Epithelial cell of esophagus (primary cell): ENCODE results near the gene FBXL19.

Experiments
- DNase-seq: peaks from one replicate; pipeline ENCODE4 v3.0.0; 2010; ENCODE audit warnings: low read depth
- H3K4me3 ChIP-seq: 2 replicates; pipeline ENCODE4 v1.5.1; 2011; ENCODE audit warnings: mild to moderate bottlenecking, low read length, control low read depth
- TF ChIP-seq, protein P1 (sequence below): IDR thresholded peaks from 2 replicates; pipeline ENCODE4 v1.5.1; 2011; ENCODE audit warnings: low read depth, mild to moderate bottlenecking, low read length, control low read depth, inconsistent platforms; ENCODE audit not compliant: insufficient read depth; ENCODE audit errors: missing control alignments

FBXL19 gene

GRCh38 chr16:30980434-30980833 lies 57.1 kb downstream of the FBXL19 start:
- no peak for DNase-seq
- no peak overlapping the region for H3K4me3 ChIP-seq
- TF ChIP-seq, protein P1, sequence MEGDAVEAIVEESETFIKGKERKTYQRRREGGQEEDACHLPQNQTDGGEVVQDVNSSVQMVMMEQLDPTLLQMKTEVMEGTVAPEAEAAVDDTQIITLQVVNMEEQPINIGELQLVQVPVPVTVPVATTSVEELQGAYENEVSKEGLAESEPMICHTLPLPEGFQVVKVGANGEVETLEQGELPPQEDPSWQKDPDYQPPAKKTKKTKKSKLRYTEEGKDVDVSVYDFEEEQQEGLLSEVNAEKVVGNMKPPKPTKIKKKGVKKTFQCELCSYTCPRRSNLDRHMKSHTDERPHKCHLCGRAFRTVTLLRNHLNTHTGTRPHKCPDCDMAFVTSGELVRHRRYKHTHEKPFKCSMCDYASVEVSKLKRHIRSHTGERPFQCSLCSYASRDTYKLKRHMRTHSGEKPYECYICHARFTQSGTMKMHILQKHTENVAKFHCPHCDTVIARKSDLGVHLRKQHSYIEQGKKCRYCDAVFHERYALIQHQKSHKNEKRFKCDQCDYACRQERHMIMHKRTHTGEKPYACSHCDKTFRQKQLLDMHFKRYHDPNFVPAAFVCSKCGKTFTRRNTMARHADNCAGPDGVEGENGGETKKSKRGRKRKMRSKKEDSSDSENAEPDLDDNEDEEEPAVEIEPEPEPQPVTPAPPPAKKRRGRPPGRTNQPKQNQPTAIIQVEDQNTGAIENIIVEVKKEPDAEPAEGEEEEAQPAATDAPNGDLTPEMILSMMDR = no peak

GRCh38 chr16:30980959-30981358 lies 57.6 kb downstream of the FBXL19 start:
- no peak overlapping the region for H3K4me3 ChIP-seq
- no peak for DNase-seq
- TF ChIP-seq, protein P1 = no peak

DNA sequence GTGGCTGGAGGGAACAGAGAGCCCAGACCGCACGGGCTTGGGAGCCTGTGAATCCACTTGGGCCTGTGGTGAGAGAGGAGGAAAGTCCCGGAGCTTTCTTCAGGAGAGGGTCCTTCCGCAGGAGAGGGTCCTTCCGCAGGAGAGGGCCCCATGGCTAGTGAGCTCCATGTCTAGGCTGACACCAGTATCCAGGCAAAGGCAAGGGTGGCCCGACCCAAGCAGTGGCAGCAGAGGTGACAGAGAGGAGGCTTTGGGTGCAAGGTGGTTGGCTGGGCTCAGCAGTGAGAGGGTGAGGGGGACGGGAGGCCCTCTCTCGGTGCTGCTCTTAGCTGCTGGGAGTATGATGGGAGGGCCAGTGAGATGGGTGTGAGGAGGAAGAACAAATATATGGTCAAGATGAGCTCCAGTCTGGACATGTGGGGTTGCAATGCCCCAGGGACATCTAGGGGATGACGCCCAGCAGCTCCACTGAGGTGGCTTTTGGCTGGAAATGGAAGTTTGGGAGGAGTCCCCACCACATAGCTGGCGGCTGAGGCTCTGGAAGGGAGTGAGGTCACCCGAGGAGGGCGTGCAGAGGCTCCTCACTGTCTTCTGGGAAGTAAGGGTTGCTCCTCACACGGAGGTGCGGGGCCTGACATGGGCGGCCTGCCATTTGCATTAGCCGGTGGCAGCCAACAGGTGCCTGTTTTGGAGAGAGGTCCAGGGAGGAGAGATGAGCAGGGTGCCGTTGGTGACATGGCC lies 59.3 kb downstream of the FBXL19 start:
- peak; percentile 37 for DNase-seq
- H3K4me3 ChIP-seq = no peak overlapping the region
- TF ChIP-seq, protein P1 = no peak

- no peak overlapping the region for H3K4me3 ChIP-seq
- TF ChIP-seq, protein P1 = no peak
- no peak for DNase-seq
Measured at GRCh38 chr16:30983289-30983889, 60.0 kb downstream of the FBXL19 start.

- H3K4me3 ChIP-seq = no peak overlapping the region
- TF ChIP-seq, protein P1 = no peak
- no peak for DNase-seq
Measured at GRCh38 chr16:30983898-30984610, 60.7 kb downstream of the FBXL19 start.

DNA sequence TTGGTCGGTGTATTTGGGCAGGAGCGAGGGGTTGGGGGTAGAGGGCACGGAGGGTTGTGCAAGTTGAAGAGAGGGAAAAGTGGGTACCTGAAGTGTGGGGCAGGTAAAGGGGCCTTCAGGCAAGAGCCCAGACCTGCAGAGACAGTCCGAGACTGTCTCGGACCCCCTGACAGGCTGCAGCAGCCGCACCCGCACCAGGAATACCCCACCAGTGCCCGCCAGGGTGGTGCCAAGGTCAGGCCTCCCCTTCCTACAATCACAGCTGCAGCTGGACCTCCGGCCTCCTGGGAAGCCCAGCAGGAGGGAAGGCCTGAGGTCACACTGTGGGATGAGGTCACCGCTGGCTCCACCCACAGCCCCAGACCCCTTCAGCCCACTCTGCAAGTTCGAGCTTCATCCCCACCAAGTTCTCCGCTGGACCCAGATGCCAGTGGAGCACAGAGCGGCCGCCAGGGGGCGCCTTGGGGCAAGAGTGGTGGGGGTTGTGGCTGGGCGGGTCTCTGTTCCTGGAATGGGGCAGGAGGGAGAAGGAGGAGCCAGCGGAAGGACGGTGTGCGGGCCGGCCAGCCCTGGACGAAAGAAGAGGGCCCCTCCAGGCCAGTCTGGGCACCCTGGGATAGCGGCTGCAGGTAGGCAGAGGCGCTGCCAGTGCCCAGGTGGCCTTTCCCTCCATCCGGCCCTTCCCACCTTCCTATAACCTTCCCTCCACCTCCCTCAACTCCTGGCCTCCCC lies 61.5 kb downstream of the FBXL19 start, which contains the start of gene HSD3B7:
Gene HSD3B7, plus strand, starts transcription at position 539 of the 732 bp plus-strand sequence. CDS start 452 bp downstream, outside the sequence.
- TF ChIP-seq, protein P1 = peak; percentile 87
- peak within 1 kb of the TSS; percentile 51 for H3K4me3 ChIP-seq

More for the DNA sequence above, 61.5 kb downstream of the FBXL19 start, which contains the start of gene HSD3B7:
- peak; percentile 78 for DNase-seq
